Activated CD8-positive, alpha-beta memory T cell treated with anti-CD3 and anti-CD28 coated beads for 4 hours (primary cell): ENCODE measurements around the gene BRIP1.
"Not testable (repeated sequence)": the region's sequence is repeated elsewhere in the genome, so short reads cannot be mapped to it uniquely, and the experiment has no call there.

Experiments
- DNase-seq, 2 donors: peaks; one replicate each; pipeline ENCODE4 v3.0.0-alpha.2; 2020; ENCODE audit warnings: low read depth in 2 of 2

BRIP1 gene

GRCh38 chr17:61799812-61800484, 63.4 kb downstream of the BRIP1 start:
- DNase-seq: no peak

- no peak for DNase-seq
These were observed 66.0 kb downstream of the BRIP1 start for GRCh38 chr17:61797283-61797682.

GRCh38 chr17:61795546-61795945, 67.8 kb downstream of the BRIP1 start:
- DNase-seq: no peak

GRCh38 chr17:61794792-61795191, 68.5 kb downstream of the BRIP1 start:
- DNase-seq: no peak

- no peak for DNase-seq
These were observed 69.1 kb downstream of the BRIP1 start for GRCh38 chr17:61794242-61794641.

GRCh38 chr17:61793565-61793964, 69.8 kb downstream of the BRIP1 start:
- DNase-seq: no peak

GRCh38 chr17:61789872-61790271, 73.5 kb downstream of the BRIP1 start:
- DNase-seq: no peak

GRCh38 chr17:61786088-61786487, 77.2 kb downstream of the BRIP1 start:
- DNase-seq: no peak

GRCh38 chr17:61784510-61784909, 78.8 kb downstream of the BRIP1 start:
- no peak for DNase-seq

- DNase-seq: no peak
These were observed 79.6 kb downstream of the BRIP1 start for GRCh38 chr17:61783556-61784304.

GRCh38 chr17:61783120-61783519, 80.2 kb downstream of the BRIP1 start:
- no peak for DNase-seq

- no peak for DNase-seq
These were observed 80.6 kb downstream of the BRIP1 start for GRCh38 chr17:61782683-61783082.

- no peak for DNase-seq
These were observed 88.0 kb downstream of the BRIP1 start for GRCh38 chr17:61775364-61775763.

- no peak for DNase-seq
These were observed 88.6 kb downstream of the BRIP1 start for GRCh38 chr17:61774724-61775123.

- not testable (repeated sequence) for DNase-seq
These were observed 89.2 kb downstream of the BRIP1 start for GRCh38 chr17:61774087-61774486.

- DNase-seq: no peak
These were observed 92.4 kb downstream of the BRIP1 start for GRCh38 chr17:61770752-61771533.

- no peak for DNase-seq
These were observed 93.3 kb downstream of the BRIP1 start for GRCh38 chr17:61770043-61770442.

GRCh38 chr17:61768405-61768804, 94.9 kb downstream of the BRIP1 start:
- DNase-seq: no peak

GRCh38 chr17:61766520-61766919, 96.8 kb downstream of the BRIP1 start:
- DNase-seq: no peak

- no peak for DNase-seq
These were observed 98.5 kb downstream of the BRIP1 start for GRCh38 chr17:61764846-61765245.

- DNase-seq: no peak
These were observed 101.5 kb downstream of the BRIP1 start for GRCh38 chr17:61761827-61762226.

- no peak for DNase-seq
These were observed 104.0 kb downstream of the BRIP1 start for GRCh38 chr17:61759362-61759761.

- DNase-seq: no peak
These were observed 104.9 kb downstream of the BRIP1 start for GRCh38 chr17:61758430-61758829.
